HG02870 (cell line): ENCODE results near the gene DDC.
"Not testable (repeated sequence)": the region's sequence is repeated elsewhere in the genome, so short reads cannot be mapped to it uniquely, and the experiment has no call there.

Source experiments
- ATAC-seq: cut with Tn5 transposase; IDR thresholded peaks from one replicate; pipeline ENCODE4 v1.9.1; 2021; ENCODE audit warnings: mild to moderate bottlenecking, moderate library complexity; ENCODE audit not compliant: unreplicated experiment

Gene DDC

GRCh38 chr7:50528266-50529092 lies 36.7 kb downstream of the DDC start:
- ATAC-seq: no peak

- ATAC-seq: not testable (repeated sequence)
These were observed 45.9 kb downstream of the DDC start for GRCh38 chr7:50519350-50519749.

DNA sequence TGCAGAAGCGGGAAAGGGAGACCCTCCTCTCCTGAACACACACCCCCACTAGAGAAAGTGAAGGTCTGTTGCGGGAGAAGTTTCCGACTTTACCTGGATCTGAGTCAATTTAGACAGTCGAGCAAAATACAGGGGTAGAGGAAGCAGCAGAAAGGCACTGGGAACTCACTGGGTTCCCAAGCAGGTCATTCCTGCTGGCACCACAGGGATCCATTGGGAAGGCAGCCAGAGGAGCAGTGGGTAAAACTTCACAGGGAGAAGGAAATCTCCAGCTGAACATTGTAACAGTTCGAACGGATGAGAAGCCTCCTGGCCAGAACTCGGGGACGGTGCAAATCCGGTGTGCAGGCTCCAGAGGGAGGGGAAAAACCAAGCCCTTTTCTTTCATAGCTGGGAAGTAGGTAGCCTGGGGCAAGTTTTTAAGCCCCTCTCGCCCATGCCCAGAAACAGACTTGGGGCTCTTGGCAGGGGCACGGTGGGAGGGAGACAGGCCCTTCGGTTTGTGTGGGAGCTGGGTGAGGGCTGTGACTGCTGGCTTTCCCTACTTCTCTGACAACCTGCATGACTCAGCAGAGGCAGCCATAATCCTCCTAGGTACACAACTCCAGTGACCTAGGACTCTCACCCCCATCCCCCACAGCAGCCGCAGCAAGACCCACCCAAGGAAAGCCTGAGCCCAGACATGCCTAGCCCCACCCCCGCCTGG lies 51.9 kb downstream of the DDC start:
- no peak for ATAC-seq

DNA sequence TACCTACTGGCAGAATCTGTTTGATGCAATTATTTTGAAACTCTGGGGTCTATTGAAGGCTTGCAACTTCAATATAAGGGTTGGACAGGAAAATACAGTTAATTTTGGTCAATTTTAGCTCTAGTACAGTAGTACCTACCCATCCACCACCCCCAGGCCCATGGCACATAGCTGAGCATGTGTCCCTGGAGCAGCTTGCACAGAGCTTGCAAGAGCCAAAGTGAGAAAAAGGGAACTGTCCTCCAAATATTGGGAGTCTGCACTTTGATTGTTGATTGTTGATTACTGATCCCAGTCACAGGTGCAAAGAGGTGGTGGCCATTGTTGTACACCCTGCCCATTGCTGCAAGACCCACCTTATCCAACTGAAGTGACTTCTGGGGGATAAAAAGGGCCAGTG lies 52.8 kb downstream of the DDC start:
- ATAC-seq: no peak

DNA sequence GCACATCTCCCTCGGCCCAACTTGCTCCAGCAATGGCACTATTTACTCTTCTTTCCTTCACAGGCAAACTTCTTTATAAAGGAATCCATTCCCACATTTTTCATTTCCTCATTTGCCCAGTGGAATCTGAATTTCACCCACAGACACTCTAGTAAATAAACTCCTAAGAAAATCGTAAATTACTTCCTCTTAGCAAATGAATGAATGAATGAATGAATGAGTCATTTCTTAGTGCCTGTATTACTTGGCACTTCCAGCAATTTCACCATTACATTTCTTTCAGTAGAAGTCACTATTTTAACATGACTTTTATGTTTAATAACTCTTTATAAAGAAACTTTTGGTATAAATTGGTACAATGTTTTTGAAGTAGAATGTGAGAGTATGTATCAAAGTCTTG lies 55.7 kb downstream of the DDC start:
- ATAC-seq: no peak

DNA sequence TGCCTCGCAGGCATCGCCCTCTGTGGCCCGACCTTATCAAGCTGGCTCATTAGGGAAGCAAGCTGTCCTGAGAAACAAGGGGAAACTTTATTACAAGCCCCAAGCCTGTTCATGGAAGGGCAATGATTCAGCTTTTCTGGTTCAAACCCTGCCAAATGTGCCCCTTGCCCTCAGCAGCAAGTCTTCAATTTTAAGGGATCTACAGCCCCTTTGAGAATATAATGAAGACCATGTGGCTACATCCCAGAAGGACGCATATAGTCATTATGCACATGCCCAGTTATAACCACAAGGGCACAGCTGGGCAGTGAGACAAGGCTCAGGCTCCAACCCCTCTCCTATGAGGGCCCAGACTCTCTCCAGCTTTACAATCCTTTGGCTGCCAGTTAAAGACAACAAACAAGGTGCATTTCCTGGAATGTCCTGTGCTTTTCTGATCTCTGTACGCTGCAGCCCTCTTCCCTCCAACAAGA lies 56.7 kb downstream of the DDC start:
- no peak for ATAC-seq

DNA sequence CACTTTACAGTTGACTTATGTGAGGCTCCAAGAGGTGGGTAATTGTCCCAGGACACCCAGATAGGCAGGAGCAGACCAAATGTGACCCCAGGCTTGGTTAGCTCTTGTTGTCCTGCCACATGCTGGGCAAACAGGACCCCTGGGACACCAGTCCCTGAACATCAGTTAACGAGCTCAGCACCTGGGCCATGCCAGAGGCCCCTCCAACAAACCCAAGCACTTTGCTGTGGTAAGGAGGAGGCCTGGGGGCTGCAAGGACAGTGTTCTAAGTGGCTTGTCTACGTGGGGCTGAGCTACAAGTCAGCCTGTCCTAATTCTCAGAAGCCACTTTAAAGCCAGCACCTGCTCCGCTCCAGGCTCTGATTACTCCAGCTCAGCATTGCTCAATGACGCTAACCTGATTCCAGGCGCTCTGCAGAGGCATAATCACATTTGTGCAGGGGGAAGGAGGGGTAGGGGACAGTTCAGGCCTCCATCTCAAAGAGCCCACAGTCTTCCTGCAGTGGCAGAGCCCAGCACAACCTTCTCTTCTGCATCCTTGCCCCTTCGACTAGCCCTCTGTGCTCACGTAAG lies 57.2 kb downstream of the DDC start:
- no peak for ATAC-seq

- ATAC-seq: no peak
These were observed 59.5 kb downstream of the DDC start for GRCh38 chr7:50505553-50506210.

- no peak for ATAC-seq
These were observed 60.3 kb downstream of the DDC start for GRCh38 chr7:50504646-50505546.

- ATAC-seq: no peak
These were observed 62.3 kb downstream of the DDC start for GRCh38 chr7:50502947-50503346.

GRCh38 chr7:50502001-50502684 lies 63.1 kb downstream of the DDC start:
- ATAC-seq: no peak

GRCh38 chr7:50499092-50499491 lies 66.1 kb downstream of the DDC start:
- no peak for ATAC-seq

- no peak for ATAC-seq
These were observed 67.2 kb downstream of the DDC start for GRCh38 chr7:50497968-50498367.

DNA sequence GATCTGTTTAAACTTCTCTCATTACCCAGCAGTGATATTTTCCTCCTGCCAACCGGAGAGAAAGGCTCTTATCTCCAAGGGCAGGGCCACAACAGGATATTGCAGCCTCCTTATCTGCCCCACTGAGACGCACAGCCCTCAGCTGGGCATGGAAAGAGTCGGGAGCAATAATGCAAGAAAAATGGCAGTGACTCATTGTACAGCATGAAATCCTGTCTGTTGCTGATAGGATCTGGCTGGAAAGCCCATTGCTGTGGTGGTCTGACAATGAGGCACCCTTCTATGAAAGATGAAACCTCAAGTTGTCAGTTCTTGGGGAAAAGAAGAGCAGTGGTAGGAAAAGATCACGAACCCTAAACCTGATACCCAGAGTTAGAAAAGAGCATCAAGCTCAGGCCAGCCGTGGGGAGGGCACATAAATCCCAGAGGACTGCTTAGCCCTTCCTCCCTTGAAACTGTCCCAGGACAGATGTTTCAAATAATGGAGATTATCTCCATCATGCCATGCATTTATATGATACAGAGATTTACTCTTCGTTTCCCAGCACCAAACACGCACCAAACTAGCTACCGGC lies 68.0 kb downstream of the DDC start:
- no peak for ATAC-seq

DNA sequence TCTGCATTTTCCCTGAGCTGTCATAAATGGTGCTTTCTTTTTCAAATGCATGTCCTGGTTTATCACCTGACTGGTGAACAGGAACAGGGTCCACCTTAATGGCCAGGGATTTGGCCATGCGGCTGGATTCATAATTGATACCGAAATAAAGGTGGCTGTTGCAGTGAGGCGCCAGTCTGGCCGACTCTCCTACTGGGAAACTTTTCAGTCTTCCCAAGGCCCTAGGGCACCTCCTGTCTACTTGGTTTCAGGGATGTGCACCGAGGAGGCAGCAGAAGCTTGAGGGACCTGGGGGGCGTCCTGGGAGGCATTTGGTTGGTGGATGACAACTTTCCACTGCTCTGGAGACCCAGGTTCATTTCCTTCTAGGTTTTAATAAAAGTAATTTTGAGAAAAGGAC lies 68.6 kb downstream of the DDC start:
- no peak for ATAC-seq

DNA sequence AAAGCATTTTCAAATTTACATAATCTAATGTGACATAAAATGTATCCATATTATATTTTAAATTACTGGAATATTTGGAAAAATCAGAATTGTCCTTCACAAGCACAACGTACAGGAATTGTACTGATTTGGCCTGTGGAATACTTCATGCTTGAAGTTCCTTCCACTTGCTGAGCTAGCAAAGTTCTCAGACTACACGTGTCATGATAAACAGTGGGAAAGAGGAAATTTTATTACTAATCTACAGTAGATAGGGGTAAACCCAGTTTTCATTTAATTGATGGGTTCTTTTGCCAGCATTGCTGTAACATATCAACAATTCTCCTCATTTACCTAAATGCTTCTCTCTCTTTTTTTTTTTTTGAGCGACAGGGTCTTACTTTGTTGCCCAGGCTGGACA lies 69.5 kb downstream of the DDC start:
- ATAC-seq: no peak

DNA sequence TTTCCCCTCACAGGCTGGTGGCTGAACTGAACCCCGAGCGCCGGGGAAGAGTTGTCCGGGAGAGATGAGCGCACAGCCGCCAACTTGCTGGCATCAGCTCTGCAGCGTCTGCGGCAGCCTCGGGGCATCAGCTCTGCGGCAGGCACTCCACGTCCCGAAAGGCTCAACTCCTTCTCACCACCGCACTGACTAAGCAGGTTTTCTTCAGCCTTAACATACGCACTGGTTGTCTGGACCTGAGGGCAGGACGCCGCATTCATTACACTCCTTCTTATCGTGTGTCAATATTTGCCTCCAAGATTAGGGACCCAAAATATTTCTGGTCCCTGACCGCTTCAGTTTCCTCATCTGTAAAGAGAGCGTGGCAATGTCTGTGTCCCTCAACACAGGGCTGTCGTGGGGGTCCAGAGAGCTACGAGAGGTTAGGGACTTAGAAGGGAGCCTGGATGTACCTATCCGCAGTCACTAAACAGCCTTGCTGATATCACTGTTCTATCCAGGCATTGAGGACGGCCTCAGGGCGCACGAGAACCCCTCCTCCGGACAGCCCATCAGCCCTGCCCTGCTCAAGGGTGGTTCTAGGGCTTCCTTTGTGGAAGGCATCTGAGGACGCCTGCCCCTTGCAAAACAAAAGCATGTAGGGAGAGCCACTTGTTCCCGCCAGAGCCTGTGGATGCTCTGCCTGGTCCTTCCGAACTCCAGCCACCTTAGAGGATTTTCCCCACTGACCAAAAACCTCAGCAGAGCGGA lies 72.3 kb downstream of the DDC start:
- ATAC-seq: no peak

DNA sequence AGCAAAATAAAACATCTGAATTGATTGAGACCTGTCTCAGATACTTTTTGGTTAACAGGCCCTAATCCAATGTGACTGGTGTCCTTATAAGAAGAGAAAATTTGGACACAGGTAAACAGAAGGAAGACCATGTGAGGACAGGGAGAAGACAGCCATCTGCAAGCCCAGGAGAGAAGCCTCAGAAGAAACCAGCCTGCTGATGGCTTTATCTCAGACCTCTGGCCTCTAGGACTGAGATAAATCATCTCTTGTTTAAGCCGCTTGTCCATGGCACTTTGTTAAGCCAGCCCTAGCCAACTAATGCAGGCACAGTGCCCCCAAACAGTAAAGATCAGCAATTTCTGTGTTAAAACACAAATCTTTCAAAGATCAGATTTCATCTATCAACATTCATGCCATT lies 73.3 kb downstream of the DDC start:
- ATAC-seq: no peak

DNA sequence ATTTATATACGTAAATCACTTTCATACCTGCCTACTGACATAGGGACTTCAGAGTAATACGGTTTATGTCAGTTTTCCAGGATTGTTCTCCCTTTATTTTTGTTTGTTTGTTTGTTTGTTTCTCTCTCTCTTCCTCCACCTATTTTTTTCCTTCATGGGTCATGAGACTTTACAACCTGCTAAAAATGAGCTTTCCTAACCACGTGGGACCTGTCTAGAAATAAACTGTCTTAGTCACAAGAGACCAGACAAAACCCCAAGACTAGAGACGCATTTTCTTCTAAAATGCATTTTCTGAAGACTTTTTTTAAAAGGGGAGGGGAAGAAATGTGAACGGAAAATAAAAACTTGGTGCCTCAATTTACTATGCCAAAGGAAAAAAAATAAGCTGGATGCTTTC lies 74.0 kb downstream of the DDC start:
- ATAC-seq: no peak
